ENCODE results near the gene IGF2BP2. TPM values are rescaled to one million over a fixed set of nuclear protein-coding genes. Genes with fewer than 3 reads are reported as not detected.

The IGF2BP2 gene
- total RNA-seq, 1 experiment from 2014 or later, result 133 TPM

GRCh38 chr3:185631508-185632206 is 193.2 kb downstream of the IGF2BP2 start (continued):
- TF ChIP-seq CTCF (IDR thresholded peaks at IDR 0.05), result no peak
- no peak for TF ChIP-seq SP1 (CRISPR knock-in tag; conservative IDR thresholded peaks at IDR 0.05)
- TF ChIP-seq TCF7 (CRISPR knock-in tag; IDR thresholded peaks at IDR 0.05; ENCODE audit: low read depth), result no peak
- TF ChIP-seq E2F5 (CRISPR knock-in tag; IDR thresholded peaks at IDR 0.05), result no peak
- TF ChIP-seq ZMAT4 (CRISPR knock-in tag; IDR thresholded peaks at IDR 0.05), result no peak
- no peak for TF ChIP-seq FOXP1 (CRISPR knock-in tag; IDR thresholded peaks at IDR 0.05; ENCODE audit: borderline replicate concordance)
- no peak for TF ChIP-seq IRF1 (CRISPR knock-in tag; IDR thresholded peaks at IDR 0.05)
- no peak for TF ChIP-seq CREM (CRISPR knock-in tag; IDR thresholded peaks at IDR 0.05)
- no peak for TF ChIP-seq TEAD1 (CRISPR knock-in tag; IDR thresholded peaks at IDR 0.05)
- TF ChIP-seq FOXP4 (CRISPR knock-in tag; IDR thresholded peaks at IDR 0.05), result no peak

GRCh38 chr3:185631108-185631507 is 193.7 kb downstream of the IGF2BP2 start:
- no peaks in the 10 kb centered on the region; the same call in 1 of the 2 replicates for H3K27me3 Mint-ChIP-seq (ENCODE audit: low read depth)
- no peaks in the 10 kb centered on the region for H3K4me1 Mint-ChIP-seq
- no peak overlapping the region for H3K27ac Mint-ChIP-seq
- no peaks in the 10 kb centered on the region for H3K9me3 Mint-ChIP-seq
- POLR2A ChIA-PET, result no interaction called here
- ATAC-seq (peak; percentile 41; the same call in 1 of the 2 replicates), DNase-seq (ENCODE audit: low spot score) (no peak)
- no peak overlapping the region for H3K4me3 Mint-ChIP-seq
- H3K36me3 Mint-ChIP-seq, result peaks cover 43% of the 10 kb centered on the region
- TF ChIP-seq PRRX2 (CRISPR knock-in tag; IDR thresholded peaks at IDR 0.05) (no peak), E2F4 (CRISPR knock-in tag; IDR thresholded peaks at IDR 0.05; ENCODE audit: borderline replicate concordance, low read depth) (no peak), FOXK1 (CRISPR knock-in tag; IDR thresholded peaks at IDR 0.05) (no peak), ESRRA (CRISPR knock-in tag; IDR thresholded peaks at IDR 0.05; ENCODE audit: borderline replicate concordance) (no peak), ZBTB43 (CRISPR knock-in tag; IDR thresholded peaks at IDR 0.05) (no peak), AFF4 (CRISPR knock-in tag; IDR thresholded peaks at IDR 0.05; ENCODE audit: borderline replicate concordance) (no peak), SP1 (CRISPR knock-in tag; conservative IDR thresholded peaks at IDR 0.05) (no peak)
- CTCF ChIA-PET, result interaction anchor here (1.2 kb wide), 1 partner anchor 29 kb away, joined by 3 read pairs; no protein-coding TSS in a partner anchor

Data from WTC11 (cell line).